HT1080 (cell line): ENCODE data around the gene TMEM250. TPM values are rescaled to one million over a fixed set of nuclear protein-coding genes. Genes with fewer than 3 reads are reported as not detected.

Source experiments
- DNase-seq: peaks from one replicate; pipeline ENCODE4 v3.0.0-alpha.2; 2015; ENCODE audit warnings: low read depth
- total RNA-seq: library from RNA; depleted of rRNA; stranded (reverse); fragments of >200 nt; shearing (Covaris generic); gene quantifications from 2 replicates; pipeline ENCODE4 v1.2.3, GENCODE V29; 2014

TMEM250 gene
- total RNA-seq, 1 experiment from 2014 or later, result 63.7 TPM

- no peak for DNase-seq
Measured at GRCh38 chr9:136133191-136133958, 14.7 kb upstream of the TMEM250 start.

- no peak for DNase-seq
Measured at GRCh38 chr9:136132512-136133050, 13.9 kb upstream of the TMEM250 start.

DNA sequence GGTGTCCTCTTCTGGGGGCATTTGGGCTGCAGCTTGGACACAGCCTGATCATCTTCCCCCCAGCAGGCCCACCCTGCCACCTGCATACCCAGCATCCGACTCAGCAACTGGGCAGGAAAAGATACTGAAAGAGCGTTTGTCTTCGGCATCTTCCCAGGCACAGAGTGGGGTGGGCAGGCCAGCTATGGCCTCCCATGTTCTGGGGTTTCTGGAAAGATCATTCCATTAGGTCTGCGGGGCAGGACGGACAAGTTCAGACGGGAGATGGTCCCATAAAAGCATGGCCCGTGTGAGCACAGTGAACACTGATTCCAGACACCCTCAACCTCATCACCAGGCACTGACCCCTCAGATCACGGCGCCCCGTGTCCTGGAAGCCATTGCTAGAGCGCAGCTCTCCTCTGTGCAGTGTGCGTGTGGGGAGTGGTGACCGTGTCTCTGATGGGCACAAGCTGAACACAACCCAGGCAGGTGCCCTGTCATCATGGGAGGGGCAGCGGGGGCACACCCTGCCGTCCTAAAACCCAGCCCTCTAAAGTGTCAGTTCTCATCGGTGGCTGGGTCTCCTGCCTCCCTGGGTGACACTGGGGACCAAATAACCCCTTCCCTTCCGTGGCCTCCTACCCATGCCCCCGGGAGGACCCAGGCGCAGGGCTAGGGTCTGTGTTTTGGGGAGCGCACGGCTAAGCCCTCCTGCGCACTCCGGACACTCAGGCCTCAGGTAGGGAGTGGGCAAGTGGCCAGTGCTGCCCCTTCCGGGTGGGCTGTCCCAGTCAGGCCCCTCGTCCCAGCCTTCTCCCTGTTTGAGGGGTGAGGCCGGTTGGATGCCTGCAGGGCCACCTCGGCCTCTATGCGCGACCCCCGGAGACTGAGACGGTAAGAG, 13.2 kb upstream of the TMEM250 start:
- no peak for DNase-seq

DNA sequence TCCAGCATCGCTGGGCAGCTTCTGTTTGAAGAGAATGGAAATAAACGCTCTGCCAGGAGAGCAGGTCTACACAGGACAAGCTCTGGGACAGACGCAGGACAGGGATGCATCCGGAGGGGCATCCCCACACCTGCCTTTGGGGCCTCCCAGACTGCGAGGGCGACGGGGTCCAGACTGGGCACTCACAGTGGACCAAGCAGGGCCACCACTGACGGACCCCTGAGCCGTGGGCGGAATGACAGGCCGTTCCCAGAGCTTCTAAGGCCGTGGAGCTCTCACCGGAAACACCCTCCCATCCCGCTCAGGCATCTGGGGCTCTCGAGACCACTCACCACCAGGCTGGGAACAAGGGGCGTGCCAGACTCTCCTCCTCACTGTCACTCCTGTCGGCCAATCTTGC, 10.5 kb upstream of the TMEM250 start:
- DNase-seq, result no peak

GRCh38 chr9:136128436-136128835, 9.8 kb upstream of the TMEM250 start:
- DNase-seq, result no peak

DNA sequence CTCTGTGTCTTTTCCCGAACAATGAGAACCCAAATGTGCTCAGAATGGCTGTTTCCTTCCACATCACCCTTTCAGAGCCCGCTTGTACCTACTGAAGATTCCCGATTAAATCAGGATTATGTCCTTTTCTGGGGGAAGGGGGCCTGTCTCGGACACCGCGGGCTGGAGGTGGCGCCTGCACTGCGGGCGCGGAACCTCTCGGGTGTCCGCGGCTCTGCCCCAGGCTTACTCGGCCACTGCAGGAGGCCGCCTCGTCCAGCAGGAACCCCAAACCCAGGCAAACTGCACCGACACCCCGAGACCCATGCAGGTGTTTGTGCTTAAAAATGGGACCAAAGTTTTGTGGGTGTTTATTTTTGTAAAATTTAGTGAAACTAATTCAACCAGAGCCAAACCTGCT, 8.6 kb upstream of the TMEM250 start:
- no peak for DNase-seq

GRCh38 chr9:136124976-136125692, 6.5 kb upstream of the TMEM250 start:
- no peak for DNase-seq

DNA sequence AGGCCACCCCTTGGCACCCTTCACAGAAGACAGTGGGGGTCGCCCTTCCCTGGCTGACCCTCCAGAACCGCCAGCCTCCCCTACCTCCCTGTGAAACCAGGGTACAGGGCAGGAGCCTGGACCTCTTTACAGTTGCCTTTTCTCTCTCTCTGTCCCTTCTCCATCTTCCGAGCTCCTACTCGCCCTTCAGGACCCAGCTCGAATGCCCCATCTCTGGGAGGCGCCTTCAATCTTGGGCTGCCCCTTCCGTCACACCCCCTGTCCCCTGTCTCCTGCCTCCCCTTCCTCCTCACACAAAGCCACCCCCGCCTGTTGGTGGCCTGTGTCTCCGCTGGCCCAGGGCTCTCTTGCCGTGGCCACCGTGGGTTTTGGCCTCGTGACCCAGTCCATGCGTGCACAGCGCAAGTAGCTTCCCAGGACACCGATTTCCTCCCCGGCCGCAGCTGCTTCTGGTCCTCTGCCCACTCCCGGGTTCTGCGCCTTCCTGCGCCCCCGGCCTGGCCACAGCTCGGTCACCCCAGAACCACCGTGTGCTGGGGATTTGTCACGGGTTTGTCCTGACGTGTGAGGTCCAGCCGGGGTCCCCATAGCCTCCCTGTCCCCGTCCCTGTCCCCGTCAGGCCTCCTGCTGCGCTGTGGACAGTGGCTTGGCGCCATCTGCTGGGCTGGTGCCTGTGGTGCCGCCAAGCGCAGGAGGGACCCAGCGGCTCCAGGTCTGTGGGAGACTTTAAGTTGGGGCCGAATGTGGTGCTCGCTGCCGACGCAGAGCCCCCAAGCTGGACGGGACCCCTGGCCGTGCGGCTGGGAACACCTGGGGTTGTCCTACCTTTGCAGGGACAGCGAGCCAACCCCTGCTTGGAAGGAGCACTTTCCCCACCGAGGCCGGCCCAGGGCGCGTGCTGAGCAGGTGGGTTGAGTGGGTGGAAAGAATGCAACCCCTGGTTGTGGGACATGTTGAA, 4.0 kb upstream of the TMEM250 start:
- DNase-seq, result no peak

DNA sequence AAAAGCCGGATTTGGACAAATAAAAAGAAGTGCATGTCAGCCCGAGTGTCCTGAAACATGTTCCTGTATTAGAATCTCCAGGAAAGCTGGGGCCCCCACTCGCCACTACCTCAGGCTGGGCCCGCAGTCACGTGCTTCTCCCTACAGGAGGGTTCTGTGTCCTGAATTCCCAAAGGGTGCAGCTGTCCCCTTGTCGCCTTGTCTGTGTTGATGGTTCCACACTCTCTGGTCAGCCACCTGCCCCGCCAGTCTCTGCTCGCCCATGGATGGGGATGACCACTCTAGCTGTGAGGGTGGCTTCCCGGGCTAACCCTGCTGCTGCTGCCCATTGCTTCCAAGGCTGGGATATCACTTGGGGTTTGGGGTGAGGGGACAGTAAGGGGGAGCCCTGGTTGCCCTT, 3.1 kb upstream of the TMEM250 start:
- DNase-seq, result no peak

DNA sequence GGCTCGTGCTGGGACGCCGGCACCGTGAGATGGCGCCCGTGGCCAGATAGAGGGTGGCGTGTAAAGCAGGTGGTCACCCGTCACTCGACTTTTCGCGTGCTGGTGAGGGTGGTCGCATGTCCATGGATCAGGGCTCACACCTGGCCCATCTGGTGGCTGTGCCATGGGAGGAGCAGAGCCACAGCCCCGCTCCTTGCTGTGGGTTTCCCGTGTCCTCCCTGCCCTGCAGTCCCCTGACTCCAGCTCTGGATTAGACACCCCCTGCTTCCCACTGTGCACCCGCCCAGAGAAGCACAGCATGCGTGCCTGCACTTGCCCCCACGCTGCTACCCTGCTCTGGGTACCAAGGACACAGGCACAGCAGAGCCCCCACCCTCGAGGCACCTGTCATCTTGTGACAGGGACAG, 1.8 kb upstream of the TMEM250 start:
- DNase-seq, result no peak

- DNase-seq, result no peak
Measured at GRCh38 chr9:136119883-136120393, 1.3 kb upstream of the TMEM250 start.

DNA sequence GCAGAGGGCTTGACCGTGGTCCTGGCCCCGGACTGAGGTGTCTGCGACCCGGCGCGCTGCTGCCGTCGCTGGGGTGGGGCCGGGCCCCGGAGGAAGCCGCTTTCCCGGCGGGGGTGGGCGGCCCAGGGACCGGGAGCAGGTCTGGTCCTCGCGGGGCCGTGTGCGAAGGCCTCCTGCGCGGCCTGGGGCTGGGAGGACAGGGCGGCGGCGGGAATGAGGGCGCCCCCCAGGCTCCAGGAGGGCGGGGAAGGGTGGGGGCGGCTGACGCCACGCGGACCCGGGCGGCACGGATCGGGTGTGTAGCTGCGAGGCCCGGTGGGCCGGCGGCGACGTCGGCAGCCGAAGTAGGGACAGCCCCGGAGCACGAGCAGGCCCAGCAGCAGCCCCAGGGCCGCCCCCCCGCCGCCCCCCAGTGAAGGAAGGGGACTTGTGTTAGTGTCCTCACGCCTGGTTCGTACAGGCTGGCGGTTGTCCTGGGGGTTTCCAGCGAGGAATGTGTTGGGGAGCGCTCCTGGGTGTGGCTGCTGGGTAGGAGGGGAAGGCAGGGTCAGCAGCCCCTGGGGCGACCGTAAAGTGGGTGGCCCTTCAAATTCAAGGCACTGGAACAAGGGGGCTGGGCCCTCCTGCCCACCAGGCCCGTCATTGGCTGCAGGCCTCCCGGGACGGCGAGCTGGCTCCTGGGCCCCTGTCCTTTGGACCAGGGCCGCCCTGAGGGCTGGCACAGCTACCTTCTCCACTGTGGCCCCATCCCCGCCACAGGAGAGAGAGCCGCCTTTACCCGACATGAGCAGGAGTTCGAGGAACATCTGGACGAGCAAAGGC, 597 bp upstream of the TMEM250 start:
- peak; percentile 45 for DNase-seq

DNA sequence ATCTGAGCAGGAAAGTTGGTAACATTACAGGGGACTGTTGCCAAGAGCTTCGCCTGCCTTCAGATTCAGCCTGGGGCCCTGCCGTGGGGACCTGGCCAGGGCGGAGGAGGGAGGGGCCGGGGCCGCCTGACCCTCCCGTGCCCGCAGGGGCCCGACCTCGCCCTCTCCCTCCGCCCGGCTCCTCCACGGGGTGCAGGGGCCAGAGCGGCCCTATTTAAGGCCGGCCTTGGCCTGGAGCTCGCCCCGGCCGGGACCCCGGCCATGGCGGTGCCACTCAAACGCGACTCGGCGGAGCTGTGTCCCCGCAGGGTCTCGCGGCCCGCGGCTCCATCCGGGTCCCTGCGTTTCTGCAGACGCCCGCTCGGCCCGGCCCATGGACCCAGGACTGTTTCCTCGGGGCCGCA, 757 bp downstream of the TMEM250 start:
- DNase-seq, result no peak

GRCh38 chr9:136117291-136117915, 1.3 kb downstream of the TMEM250 start:
- no peak for DNase-seq

GRCh38 chr9:136116360-136117098, 2.1 kb downstream of the TMEM250 start:
- DNase-seq, result no peak

GRCh38 chr9:136115641-136116359, 2.9 kb downstream of the TMEM250 start:
- DNase-seq, result no peak

DNA sequence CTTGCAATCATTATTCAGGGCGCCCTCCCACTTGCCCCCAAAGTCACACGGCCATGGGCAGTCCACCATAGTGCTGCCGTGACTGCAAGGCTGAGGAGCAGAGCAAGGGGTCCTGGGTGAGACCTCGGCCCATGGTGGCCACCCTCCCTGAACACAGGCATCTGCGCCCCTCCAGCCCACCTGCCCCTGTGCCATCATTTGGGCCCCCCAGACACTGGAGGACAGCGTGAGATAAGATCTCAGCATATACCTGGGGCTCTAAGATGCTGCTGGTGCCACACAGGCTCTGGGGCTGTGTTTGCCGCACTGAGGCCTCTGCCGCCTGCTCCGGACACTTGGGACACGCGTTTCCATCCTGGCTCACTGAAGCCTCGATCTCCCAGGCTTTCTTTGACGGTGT, 3.5 kb downstream of the TMEM250 start:
- no peak for DNase-seq
